Measurements from ENCODE around the gene TPH2.

DNA sequence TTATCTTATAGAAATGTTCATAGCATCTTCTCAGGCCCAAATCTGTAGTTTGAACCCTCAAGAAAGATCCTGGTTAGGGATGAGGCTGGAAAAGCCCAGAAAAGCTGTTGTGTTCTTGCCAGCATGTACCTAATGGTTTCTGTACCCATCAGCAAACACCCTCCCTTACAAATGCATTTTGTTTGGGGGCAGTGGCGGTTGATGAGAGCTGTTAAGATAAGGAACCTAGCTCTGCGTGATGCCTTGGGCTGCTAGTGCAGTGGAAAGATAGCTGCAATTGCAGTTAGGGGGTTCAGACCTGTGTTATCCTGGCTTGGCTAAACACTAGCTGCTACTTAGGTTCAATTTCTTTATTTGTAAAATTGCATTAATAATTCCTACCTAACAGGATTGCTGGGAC lies 3.6 kb downstream of the TPH2 start:
- TF ChIP-seq L3MBTL2 (conservative IDR thresholded peaks at IDR 0.05) (no peak), ELF4 (IDR thresholded peaks at IDR 0.05) (no peak), TARDBP (IDR thresholded peaks at IDR 0.05) (no peak), FOXA1 (IDR thresholded peaks at IDR 0.05) (no peak), SUZ12 (IDR thresholded peaks at IDR 0.05) (no peak), LEF1 (IDR thresholded peaks at IDR 0.05; ENCODE audit: borderline replicate concordance) (no peak), SP1 (IDR thresholded peaks at IDR 0.05) (no peak), ARNT (IDR thresholded peaks at IDR 0.05) (no peak), BHLHE40 (IDR thresholded peaks at IDR 0.05; ENCODE audit: borderline replicate concordance) (no peak), FOXK2 (IDR thresholded peaks at IDR 0.05) (no peak), FOXM1 (IDR thresholded peaks at IDR 0.05; ENCODE audit: borderline replicate concordance) (no peak), CTBP1 (IDR thresholded peaks at IDR 0.05; ENCODE audit: borderline replicate concordance) (no peak)
